NCI-H1417 (cell line): ENCODE results near the gene CCL21.

Experiments
- DNase-seq, 3 experiments: peaks; one replicate each; lab custom pipeline; 2025; lab: John Stamatoyannopoulos, UW

Gene CCL21

DNA sequence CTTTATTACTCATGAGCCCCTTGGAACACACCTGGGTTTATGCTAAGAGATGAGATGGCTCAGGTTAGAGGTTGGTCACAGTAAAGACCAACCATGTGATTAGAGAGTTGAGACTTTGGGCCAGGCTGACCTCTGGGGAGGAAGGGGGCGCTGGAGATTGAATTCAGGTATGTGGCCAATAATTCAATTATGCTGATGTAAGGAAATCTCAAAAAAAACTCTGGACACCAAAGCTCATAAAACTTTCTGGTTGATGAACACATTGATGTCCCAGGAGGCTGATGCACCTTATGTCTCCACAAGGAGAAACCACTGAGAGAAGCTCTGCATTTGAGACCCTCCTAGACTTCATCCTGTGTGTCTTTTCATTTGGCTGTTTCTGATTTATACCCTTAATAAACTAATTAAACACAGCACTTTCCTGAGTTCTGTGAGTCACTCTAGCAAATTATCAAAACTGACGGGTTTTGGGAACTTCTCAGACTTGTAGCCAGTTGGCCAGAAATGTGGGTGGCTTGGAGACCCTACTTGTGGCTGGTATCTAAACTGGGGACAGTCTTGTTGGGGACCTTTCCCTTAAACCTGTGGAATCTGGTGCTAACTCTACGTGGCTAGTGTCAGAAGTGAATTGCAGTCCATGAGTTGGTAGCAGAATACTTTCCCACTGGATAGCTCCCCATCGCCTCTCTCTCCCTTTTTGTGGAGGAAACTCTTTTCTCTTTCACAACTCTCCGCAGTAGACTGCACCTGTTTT is 40.0 kb downstream of the CCL21 start:
- DNase-seq, result no peak

DNA sequence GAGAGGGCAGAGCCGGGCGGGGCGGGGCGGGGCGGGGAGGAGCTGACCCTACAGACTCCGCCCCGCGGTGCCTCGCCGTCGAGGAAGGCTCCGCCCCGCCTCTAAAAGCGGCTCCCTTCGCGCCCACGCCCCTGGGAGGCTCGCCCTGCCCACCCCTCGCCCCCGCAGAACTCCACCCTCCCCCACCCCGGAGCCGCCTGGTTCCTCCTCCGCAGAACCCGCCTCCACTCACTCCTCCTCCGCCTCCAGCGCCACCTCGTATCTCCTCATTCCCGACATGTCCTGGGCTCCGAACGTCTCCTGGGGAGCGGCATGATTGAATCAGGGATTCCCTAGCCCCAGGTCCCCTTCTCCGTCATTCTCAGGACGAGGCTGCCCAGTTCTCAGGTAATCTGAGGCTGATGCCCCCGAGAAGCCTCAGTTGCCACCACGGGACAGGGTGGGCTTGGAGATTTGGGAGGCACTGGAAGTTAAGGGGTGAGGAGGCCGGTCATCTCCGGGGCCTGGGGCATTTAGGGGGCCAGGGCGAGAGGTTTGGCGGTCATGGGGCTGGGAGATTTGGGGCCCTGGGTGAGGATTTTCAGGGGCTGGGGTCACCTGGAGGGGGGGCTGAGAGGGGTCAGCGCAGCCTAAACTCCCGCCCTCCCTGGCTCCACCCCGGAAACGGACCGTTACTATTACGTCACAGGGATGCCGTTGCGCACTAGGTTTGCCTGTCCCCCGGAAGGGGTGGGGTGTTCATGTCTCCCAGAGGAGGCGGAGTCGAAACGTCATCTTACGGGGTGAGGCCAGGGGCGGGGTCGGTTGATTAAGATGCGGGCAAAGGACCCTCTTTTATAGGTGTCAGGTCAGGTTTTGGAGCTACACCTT is 44.3 kb downstream of the CCL21 start:
- DNase-seq, result peak; percentile 83 to 92 (median 91)

DNA sequence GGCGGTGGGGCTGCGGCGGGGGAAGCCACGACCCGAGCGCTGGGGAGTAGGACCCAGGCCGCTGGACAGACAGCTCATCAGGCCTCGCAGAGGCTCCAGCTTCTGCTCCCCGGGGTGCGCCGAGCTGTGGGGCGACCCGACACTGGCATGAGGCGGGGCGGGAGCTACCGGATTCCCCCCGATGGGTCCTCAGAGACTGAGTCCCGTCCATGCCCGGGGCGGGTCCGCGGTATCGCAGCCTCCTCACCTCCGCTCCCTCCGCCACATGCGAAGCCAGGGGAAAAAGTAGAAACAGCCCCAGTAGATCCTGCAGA is 44.9 kb downstream of the CCL21 start:
- no peak for DNase-seq

DNA sequence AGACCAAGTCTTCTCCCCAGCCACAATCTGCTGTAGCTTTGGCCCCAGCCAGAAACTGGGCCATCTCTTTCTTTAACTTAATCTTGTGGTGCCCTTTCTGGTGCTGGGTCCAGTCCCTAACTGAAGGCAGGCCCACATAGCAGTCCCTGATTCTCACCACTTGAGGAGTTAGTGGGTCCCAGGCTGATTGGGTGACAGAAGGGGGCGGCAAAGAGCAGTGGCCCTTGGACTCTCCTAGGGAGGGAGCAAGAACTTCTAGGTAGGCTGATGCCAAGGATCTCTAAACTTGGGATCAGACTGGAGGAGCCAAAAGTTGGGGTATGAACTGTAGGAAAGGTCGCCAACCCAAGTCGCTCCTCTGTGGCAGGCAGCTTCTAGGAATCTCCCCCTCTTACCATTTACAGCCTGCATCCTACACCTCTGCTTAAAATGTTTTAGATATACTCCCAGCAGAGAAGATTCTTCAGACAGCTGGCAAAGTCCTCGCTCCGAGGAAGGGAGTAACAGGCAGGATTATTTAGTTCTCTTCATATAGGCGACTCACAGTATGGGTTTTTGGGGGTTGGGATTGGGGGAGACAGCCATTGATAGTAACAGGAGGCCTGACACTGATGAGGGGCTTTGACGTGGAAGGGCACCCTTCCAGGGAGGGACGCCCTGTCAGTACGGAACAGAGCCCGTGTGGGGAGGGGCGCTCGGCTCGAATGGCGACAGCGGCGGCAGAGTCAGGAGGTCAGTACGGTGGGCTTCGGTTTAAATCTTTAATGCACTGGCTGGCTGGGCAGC is 45.5 kb downstream of the CCL21 start:
- peak in 1 of 3 experiments; percentile 36 for DNase-seq

DNA sequence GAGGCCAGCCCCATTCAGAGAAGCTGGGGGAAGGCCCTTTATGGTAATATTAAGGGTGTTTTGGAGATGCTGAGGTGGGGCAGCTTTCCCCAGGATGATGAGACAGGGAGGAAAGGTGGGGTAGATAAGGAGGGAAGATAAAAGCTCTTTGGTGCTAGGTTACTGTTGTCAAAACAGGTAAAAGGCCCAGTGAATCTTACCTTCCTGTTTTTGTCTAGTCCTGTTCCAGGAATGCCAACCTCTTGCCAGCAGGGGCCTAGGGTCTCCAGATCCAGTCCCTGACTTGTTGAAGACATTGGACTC is 46.7 kb downstream of the CCL21 start:
- DNase-seq, result no peak

DNA sequence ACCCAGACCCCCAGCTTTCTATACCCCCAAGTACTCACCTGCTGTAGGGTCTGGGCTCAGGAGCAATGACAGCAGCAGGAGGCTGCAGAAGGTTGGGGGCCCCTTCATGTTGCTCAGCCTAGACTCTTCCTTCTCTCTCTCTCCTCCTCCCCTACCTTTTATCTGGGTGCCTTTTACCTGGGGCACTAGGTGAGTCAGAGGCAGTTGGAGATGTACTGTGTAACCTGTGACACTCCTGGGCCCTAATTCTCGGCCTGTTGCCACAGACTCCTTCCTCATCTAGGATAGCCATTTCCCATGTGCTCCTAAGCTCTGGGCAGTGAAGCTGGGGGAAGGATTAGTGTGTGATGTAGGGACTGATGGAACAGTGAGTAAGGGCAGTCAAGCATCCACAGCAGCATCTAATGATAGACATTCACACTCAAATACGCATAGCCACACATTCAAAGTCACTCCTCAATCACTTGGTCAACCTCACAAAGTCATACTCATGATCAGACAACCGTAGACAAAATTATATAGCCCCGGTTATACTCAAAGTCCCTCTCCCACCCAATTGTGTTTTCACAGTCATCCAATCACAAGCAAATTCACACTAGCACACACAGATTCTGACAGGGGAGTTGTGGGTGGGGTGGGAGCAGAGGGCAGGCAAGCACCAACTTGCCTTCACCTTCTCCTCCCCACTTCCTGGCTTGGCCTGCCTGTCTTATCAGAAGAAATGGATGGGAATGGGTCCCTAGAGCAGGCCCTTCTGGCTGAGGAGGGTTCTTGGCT is 47.2 kb downstream of the CCL21 start, which contains the start of gene CCL27:
Gene CCL27 (minus strand): TSS at position 132 of the 777 bp plus-strand sequence. CDS start 24 bp downstream, at position 108.
- no peak for DNase-seq

DNA sequence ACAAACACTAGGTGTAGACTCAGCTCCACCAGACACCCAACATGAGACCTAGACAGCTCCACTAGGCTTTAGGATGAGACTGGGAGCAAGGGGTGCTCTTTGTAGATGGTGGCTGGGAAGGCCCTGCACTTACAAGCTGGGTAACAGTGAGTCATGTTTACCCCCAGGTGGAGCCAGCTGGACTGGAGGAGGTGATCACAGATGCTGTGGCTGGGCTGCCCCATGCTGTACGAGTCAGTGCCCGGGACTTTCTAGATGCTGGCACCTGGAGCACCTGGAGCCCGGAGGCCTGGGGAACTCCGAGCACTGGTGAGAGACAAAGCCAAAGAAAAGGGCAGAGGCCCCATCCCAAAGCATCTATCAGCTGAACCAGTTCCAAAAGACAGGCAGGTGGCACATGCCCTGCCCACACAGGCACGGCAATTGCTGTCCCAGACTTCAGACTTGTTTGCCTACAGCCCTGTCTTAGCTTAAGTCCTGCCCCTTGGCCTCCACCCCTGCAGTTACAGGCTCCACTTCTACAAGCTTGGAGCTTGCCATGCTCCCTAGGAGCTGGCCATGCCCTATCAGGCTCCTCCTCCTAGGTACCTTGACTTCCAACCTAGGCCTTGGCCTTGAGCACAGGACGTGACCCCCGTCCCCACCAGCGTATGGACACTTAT is 50.2 kb downstream of the CCL21 start:
- DNase-seq, result no peak
